H4 (cell line): ENCODE data around the gene VMAC. TPM values are rescaled to one million over a fixed set of nuclear protein-coding genes. Genes with fewer than 3 reads are reported as not detected.

ENCODE experiments used
- DNase-seq: peaks from one replicate; pipeline ENCODE4 v3.0.0-alpha.2; 2015; ENCODE audit warnings: low spot score
- total RNA-seq: library from RNA; depleted of rRNA; stranded (reverse); fragments of >200 nt; shearing (Covaris generic); gene quantifications from 2 replicates; pipeline ENCODE4 v1.2.3, GENCODE V29; 2014

The VMAC gene
- total RNA-seq, 1 experiment from 2014 or later = 1.0 TPM

- DNase-seq = no peak
Measured at GRCh38 chr19:5929179-5929578, 24.5 kb downstream of the VMAC start.

- DNase-seq = no peak
Measured at GRCh38 chr19:5929625-5930024, 25.0 kb downstream of the VMAC start.

GRCh38 chr19:5931251-5931650 is 26.6 kb downstream of the VMAC start:
- DNase-seq = no peak

- DNase-seq = no peak
Measured at GRCh38 chr19:5932146-5932545, 27.5 kb downstream of the VMAC start.

- no peak for DNase-seq
Measured at GRCh38 chr19:5932609-5933262, 28.1 kb downstream of the VMAC start.

- no peak for DNase-seq
Measured at GRCh38 chr19:5933391-5934068, 28.9 kb downstream of the VMAC start.

GRCh38 chr19:5934069-5934401 is 29.4 kb downstream of the VMAC start:
- DNase-seq = no peak

- DNase-seq = no peak
Measured at GRCh38 chr19:5934774-5935472, 30.3 kb downstream of the VMAC start.

- no peak for DNase-seq
Measured at GRCh38 chr19:5935473-5936291, 31.0 kb downstream of the VMAC start.

GRCh38 chr19:5936292-5936592 is 31.6 kb downstream of the VMAC start:
- DNase-seq = no peak

- no peak for DNase-seq
Measured at GRCh38 chr19:5937550-5937949, 32.9 kb downstream of the VMAC start.

GRCh38 chr19:5940260-5941208 is 35.9 kb downstream of the VMAC start:
- DNase-seq = no peak

GRCh38 chr19:5941673-5942072 is 37.0 kb downstream of the VMAC start:
- DNase-seq = no peak

- DNase-seq = no peak
Measured at GRCh38 chr19:5943045-5943444, 38.4 kb downstream of the VMAC start.

- no peak for DNase-seq
Measured at GRCh38 chr19:5943623-5944022, 39.0 kb downstream of the VMAC start.

GRCh38 chr19:5947435-5947834 is 42.8 kb downstream of the VMAC start:
- DNase-seq = no peak

GRCh38 chr19:5948752-5949564 is 44.3 kb downstream of the VMAC start:
- DNase-seq = no peak

- no peak for DNase-seq
Measured at GRCh38 chr19:5949792-5950305, 45.2 kb downstream of the VMAC start.

GRCh38 chr19:5950741-5951140 is 46.1 kb downstream of the VMAC start:
- DNase-seq = no peak

- DNase-seq = no peak
Measured at GRCh38 chr19:5951338-5951861, 46.7 kb downstream of the VMAC start.
